ENCODE data around the gene LILRA5.
"Not testable (repeated sequence)": the region's sequence is repeated elsewhere in the genome, so short reads cannot be mapped to it uniquely, and the experiment has no call there.

Gene LILRA5

GRCh38 chr19:54312436-54313377 lies at the start of gene LILRA5:
Gene LILRA5, minus strand, starts transcription at chr19:54313166. Its CDS starts 147 bp downstream, at chr19:54313019.
- no peak within 1 kb of the TSS for H3K27ac ChIP-seq
- TF ChIP-seq CTCF (conservative IDR thresholded peaks at IDR 0.05) = no peak

- H3K27ac ChIP-seq = not testable (repeated sequence)
These were observed 48.9 kb upstream of the LILRA5 start for GRCh38 chr19:54361680-54362422.

GRCh38 chr19:54359149-54359820 lies 46.3 kb upstream of the LILRA5 start:
- H3K27ac ChIP-seq = not testable (repeated sequence)
- peak; percentile 18; the same call in 1 of the 2 replicates for TF ChIP-seq CTCF (conservative IDR thresholded peaks at IDR 0.05)

- H3K27ac ChIP-seq = no peak overlapping the region
- no peak for TF ChIP-seq CTCF (conservative IDR thresholded peaks at IDR 0.05)
These were observed 44.4 kb upstream of the LILRA5 start for GRCh38 chr19:54357381-54357780.

- no peak for TF ChIP-seq CTCF (conservative IDR thresholded peaks at IDR 0.05)
These were observed 43.6 kb upstream of the LILRA5 start for GRCh38 chr19:54356444-54357056.

GRCh38 chr19:54355675-54356074 lies 42.7 kb upstream of the LILRA5 start:
- no peak for TF ChIP-seq CTCF (conservative IDR thresholded peaks at IDR 0.05)

More at GRCh38 chr19:54356444-54357056, 43.6 kb upstream of the LILRA5 start:
- no peak overlapping the region for H3K27ac ChIP-seq

GRCh38 chr19:54354761-54355160 lies 41.8 kb upstream of the LILRA5 start:
- no peak overlapping the region for H3K27ac ChIP-seq
- TF ChIP-seq CTCF (conservative IDR thresholded peaks at IDR 0.05) = no peak

More at GRCh38 chr19:54355675-54356074, 42.7 kb upstream of the LILRA5 start:
- no peak overlapping the region for H3K27ac ChIP-seq
